CMK (cell line): Measurements from ENCODE around the gene DTX4.

Experiments
- DNase-seq: peaks from one replicate; pipeline ENCODE4 v3.0.0-alpha.2; 2010; ENCODE audit warnings: low read depth

Gene DTX4

DNA sequence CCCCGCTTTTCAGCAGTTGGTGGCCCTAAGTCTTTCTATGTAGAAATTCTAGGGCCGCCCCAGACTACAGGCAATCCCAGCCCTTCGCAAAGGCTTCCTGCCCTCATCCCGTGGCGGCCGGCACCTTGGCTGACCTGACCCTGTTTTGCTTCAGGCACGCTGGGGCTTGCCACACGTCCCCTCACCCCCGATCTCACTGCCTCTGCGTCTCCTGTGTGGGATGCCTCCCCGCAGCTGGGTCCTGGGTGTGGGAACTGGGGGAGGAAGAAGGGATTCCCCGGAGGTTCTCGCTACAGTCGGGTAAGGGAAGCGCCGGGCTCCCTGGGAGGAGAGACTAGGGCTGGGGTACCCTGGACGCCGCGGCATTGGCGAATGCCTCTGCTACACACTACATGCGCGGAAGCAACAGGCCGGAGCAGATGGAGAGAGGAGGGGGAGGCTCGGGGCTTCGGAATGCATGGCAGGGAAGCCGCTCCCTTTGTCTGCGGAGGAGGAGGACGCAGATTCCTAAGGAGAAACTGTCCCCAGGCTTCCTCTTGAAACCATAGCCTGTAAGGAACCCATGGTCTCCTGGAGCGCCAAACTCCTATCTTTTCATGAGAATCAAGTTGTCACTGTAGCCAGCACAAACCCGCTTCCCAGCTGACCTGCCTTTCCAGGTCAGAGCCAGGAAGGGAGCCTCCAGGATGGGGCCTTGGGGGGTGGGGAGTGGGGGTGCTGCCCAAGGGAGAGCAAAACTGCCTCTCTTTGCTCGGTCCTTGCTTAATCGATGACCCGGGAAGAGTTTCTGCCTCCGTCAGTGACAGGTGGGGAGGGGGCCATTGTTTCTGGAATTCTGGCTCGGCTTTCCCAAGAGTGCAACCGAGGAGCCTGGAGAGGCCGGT lies 1.4 kb downstream of the DTX4 start:
- no peak for DNase-seq

DNA sequence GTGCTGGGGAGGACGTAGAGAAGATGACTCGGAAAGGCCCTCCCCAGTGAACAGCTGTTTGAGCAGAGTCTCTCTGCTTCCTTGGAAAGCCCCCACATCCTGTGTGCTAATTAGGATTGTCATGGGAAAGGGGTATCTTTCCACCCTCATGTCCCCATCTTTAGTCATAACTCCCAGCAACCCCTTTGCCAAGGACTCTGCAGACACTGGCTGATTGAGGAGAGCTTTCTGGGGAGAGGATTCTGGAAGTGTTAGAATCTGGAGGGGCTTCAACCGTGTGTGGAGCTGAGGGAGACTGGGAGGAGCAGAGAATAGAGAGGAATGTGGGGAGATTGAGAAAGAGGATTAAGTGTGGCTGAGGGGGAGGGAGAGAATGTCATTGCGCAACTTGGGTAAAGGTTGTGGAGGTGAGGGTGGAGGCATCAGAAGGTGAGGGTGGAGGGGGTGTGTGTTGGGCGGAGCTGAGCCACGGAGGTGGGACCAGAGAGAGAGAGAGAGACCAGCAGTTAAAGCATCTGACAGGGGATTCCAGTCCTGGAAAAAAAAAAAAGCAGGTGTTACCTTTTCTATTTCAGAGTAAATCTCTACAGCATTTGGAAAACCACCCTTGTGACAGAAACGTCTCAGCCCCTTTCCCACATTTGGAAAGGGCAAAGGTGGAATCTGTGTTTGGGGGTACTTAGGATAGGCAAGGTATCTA lies 2.2 kb downstream of the DTX4 start:
- DNase-seq = no peak

DNA sequence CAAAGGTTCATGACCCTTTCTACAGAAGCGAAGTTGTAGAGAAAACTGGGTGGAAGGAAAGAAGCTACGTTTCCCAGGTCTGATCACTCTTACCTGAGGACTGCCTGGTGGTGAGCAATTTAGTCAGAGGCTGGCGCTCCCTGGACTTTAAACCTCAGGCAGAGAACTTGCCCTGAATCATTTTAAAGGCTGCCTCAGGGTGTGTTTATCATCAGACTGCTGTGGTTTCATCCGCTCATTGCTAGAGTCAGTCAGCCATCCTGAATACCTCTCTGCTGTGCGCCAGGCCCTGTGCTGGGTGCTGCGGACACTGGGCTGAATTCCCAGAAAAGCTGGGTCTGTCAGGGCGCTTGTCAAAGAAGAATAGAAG lies 2.7 kb downstream of the DTX4 start:
- DNase-seq = no peak

DNA sequence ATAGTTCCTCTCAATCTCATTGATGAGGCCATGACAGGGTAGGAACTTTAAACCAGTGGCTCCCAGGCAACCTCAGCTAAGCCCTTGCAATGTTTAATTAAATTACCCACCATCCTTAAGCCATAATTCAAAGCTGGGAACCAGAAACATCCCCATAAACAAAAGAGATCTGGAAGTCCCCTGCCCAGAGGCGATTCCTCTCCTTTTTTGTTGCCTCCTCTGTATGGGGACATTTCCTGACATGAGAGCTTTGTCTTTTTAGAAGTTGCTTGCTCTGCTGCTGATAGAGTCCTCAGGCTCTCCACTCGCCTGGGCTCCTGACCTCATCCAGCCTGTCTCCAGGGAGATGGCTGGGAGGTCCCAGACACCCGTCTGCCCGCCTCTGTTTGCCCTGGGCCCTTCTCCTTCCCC lies 3.2 kb downstream of the DTX4 start:
- DNase-seq = no peak

DNA sequence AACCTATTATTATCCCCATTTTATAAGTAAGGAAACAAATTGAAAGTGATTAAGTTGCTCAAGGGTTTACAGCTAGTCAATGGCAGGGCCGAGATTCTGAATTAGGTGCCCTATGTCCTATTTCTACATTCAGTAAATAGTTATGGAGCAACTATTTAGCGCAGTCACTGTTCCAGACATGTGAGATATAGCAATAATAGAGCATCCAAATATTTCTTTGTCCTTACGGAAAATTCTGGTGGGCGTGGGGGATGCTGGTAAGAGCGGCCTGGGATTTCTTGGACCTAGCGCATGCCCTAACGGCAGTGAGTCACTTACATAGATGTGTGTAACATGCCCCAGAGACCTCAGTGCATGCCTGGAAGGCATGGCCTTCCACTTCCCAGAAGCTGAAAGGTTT lies 4.4 kb downstream of the DTX4 start:
- no peak for DNase-seq

DNA sequence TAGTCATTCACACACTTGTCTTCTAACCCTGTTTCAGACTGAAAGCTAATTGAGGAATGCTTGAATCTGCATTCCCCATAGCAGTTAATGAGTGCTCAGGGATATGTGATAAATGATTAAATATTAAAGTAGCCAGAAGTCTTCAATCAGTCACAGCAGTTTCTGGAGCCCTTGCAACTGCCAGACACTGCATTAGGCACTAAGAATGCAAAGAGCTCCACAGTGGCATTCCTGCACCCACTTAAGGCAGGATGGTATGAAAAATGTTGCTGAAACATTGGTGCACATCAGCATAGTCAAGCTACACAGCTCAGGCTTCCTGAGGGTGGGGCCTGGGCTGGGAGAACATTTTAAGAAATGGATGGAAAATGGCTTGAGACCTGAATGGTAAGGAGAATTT lies 6.5 kb downstream of the DTX4 start:
- no peak for DNase-seq

DNA sequence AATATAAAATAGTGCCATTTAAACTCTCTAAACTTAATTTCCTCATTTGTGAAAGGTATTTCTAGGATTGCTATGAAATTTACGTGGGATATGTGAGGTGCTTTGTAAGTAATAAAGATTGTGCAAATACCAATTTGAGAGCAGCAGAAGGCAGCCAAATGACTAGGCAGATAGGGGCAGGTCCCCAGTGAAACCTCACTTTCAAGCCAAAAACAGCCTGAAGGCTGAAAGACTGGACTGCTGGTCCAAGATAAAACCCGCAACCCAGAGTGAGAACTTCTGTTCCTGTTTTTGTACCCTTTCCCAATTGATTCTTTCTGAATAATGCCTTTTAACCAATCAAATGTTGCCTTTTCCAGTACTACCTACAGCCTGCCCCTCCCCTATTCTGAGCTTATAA lies 7.2 kb downstream of the DTX4 start:
- DNase-seq = no peak

DNA sequence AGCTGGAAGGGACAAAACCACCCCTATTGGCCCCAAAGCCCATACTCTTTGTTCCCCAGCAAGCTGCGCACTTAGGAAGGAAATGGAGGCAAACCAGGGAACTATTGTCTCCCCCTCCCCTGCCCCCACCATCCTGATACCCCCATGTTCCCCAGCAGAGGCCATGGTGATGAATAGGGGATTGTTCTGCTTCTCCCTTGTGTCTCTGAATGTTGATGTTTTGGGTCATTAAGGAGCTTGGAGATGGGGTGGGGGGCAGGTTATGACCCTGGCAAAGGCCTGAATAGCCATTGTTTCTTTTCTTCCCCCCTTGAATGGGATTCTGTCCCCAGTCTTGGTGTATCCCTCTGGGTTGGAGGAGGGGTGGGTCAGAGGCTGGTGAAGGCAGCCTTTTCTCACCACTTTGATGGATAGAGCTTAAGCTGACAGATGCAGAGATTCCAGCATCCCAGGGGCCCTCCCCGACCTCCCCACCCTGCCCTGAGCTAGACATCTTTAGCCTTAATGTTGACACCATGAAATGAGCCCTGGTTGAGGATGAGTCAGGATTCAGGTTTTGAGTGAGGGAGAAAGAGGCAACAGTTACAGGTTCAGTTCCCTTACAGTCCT lies 8.3 kb downstream of the DTX4 start:
- no peak for DNase-seq

DNA sequence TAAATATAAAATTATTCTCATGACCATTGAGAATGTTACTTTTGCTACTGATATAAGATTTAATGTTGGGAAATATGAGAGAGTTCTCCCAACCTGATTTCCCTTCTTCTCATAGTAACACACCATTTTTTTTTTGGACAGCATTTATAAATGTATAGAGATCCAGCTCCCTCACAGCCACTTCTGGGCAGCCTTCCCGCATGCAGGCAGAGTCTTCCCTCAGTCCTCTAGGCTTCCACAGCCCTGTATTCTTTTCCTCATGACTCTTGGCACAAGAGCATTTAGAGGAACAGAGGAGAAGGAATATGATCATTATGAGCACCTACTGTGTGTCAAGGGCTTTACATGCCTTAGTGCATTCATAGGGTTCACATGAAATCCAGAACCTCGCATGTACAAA lies 9.0 kb downstream of the DTX4 start:
- DNase-seq = no peak

DNA sequence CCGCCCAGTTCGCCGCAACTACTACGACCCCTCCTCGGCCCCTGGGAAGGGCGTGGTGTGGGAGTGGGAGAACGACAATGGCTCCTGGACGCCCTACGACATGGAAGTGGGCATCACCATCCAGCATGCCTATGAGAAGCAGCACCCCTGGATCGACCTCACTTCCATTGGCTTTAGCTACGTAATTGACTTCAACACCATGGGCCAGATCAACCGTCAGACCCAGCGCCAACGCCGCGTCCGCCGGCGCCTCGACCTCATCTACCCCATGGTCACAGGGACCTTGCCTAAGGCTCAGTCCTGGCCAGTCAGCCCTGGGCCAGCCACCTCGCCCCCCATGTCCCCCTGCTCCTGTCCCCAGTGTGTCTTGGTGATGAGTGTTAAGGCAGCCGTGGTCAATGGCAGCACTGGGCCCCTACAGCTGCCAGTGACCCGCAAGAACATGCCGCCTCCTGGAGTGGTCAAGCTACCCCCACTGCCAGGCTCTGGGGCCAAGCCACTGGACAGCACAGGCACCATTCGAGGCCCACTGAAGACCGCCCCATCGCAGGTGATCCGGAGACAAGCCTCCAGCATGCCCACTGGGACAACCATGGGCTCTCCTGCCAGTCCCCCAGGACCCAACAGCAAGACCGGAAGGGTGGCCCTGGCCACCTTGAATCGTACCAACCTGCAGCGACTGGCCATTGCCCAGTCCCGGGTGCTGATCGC lies 10.0 kb downstream of the DTX4 start:
- no peak for DNase-seq

DNA sequence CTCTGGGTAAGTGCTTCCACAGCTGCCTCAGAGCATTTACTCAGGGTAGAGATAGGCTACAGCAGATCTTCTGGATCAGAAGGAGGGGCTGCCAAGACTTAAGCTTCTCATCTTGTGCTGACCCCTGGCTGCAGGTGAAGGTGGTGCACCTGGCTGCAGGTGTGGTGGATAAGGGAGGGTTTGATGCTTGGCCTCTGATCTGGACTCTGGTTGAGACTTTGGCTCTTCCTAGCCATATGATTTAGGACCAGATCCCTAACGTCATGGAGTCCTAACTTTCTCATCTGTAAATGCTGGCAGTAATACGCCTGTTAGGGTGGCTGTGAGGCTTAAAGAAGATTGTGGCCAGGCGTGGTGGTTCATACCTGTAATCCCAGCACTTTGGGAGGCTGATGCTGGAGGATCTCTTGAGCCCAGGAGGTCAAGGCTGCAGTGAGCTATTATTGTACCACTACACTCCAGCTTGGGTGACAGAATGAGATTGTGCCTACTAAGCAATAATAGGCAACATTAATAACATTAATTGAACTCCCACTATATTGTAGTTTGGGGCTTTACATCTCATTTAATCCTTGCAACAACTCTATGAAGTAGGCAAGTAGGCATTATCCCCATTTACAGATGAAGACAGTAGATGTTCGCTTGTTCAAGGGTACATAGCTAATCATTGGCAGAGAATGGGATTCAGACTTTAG lies 10.7 kb downstream of the DTX4 start:
- no peak for DNase-seq

DNA sequence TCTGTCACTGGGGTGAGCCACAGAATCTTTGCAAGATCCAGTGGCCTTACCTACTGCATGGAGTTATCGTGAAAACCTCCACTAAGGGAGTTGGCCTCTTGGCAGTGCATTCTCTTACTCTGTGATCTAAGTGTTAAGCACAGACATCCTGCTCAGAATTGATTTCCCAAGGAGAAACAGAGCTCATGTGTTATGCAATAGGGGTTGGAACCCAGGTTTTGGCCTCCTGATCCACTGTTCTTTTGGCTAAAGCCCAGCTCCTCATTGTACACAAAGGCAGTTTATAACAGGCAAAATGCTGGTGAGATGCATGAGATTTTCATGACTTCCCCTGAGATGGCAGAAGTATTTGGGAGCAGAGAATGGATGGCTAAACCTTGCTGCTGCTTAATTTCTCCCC lies 11.8 kb downstream of the DTX4 start:
- no peak for DNase-seq

DNA sequence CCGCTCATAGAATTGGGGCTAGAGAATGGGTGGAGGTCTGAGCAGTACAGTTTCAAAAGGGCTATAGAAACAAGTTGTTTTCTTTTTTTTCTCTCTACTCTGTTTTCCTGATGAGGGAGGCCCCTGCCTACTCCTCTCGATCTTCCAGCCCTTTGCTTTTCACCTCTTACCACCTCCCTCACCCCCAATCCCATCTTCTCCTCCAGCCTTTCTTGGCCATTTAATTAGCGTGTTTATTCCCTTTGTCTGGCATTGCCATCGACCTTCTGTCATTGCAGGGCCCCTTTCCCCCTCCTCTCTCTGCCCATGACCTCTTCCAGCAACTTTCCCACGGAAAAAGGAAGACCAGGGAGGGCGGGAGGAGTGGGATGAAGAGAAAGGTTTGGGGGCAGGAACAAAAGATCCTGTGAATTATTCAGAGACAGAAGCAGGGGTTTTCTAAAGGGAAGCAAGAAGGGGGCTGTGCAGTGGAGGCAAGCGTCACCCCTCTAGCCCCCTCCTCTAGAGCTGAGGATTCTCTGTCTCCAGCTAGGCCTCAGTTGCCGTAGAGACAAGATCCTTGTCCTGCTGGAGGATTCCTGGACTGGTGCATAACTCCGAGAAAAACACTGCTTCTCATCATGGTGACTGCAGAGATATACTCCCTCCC lies 12.9 kb downstream of the DTX4 start:
- no peak for DNase-seq

DNA sequence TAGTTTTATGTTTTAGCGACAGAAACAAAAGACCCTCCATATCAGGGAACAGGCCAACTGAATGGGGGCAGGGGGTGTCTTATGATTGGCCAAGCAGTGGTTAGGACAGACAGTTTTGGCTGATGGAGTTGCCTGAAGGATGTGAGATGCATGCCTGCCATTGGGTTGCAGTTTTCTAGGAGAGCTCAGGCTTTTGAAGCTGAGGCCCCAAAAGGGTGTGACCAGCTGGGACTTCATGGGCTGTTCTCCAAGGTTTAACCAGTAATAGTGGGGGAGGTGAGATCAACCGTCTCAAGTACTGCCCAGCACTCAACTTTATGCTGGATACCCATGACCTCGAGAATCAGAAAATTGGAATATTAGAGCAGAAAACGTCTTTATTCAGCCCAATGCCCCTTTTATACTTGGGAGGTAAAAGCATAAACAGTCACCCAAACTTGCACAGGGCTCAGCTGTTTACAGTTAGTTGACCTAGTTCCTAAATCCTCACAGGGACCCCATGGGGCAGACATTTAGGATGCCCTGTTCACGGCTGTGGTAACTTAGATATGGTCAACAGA lies 13.5 kb downstream of the DTX4 start:
- no peak for DNase-seq

DNA sequence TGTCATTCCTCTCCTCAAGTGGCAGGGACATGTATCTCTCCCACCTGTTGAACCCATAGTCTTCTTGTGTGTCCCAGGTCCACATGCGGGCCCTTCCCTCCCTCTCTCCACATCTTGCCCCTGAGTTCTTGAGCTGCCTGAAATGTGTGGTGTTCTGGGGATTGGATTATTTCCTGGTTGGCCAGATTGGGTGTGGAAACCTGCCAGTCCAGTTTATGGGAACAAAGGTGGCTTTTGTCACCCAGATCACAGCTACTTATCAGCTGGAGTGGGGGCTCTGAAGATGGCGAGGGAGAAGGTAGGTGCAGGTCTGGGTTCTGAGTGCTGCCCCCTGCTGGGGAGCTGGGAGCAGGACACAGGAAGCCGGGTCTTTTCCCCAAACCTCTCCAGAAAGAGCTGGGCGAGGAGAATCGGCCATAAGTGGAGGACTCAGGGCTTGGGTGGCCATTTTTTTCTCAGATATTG lies 14.2 kb downstream of the DTX4 start:
- DNase-seq = no peak

DNA sequence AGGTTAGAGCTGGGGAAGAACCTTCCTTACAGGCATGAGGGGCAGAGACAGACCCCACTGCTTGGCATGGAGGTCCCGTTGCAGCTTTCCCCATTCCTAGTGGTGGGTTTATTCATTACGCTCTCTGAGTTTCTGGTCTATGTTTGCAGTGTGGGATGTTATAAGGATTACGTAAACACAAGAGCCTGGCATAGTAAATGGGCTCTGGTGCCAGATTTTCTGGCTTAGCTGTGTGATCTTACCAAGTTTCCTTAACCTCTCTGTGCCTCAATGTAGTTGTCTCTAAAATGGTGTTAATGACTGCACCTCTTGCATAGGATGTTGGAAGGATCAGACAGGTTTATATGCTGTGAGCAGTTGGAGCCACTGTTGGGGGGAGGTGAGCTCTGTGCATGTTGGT lies 15.1 kb downstream of the DTX4 start:
- DNase-seq = no peak

DNA sequence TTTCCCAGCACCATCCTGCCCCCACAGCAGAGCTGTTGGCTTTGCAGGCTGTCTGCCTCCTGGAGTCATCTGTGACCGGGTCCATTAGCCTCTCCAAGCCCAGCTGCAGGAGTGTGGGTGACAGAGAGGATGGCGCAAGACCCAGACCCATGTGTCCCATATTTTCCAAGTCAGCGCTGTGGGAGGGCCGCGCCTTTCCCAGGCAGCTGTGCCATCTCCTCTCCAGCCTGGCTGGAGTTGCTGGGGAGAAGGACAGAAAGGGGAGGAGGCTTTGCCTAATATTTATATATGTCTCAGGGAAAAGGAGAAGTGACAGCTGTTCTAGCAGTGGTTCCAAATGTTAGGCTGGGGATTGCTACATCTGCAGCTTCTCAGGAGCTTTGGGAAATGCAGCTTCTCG lies 15.7 kb downstream of the DTX4 start:
- DNase-seq = no peak

DNA sequence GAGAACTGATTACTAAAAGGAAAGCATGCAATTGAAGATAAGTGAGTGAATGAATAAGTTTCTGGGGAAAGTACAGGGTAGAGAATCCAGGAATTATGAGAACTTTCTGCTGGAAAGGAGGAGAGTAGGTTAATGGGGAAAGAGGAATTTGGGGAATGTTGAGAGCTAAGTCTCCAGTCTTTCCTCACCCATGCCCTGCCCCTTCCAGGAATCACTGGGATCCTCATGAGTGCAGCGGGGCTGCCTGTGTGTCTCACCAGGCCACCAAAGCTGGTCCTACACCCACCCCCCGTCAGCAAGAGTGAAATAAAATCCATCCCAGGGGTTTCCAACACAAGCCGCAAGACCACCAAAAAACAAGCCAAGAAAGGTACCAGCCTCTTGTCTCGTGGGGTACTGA lies 17.0 kb downstream of the DTX4 start:
- no peak for DNase-seq

DNA sequence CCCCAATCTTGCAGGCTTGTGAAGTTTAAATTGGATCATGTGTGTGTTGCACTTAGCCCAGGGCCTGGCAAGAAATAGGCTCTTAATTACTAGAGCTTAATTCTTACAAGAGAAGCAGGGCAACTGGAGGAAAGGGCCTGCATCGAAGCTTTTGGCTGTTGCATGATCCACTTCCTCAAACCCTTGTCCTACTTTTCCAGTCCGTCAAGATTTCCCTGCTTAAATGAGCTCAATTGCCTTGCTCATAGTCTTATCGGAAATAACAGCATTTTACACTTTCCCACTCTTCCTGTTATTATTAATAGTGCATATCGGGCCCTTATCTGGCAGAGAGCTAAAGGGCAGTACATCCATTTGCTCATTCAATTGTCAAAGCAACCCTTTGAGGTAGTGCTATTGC lies 18.1 kb downstream of the DTX4 start:
- DNase-seq = no peak

DNA sequence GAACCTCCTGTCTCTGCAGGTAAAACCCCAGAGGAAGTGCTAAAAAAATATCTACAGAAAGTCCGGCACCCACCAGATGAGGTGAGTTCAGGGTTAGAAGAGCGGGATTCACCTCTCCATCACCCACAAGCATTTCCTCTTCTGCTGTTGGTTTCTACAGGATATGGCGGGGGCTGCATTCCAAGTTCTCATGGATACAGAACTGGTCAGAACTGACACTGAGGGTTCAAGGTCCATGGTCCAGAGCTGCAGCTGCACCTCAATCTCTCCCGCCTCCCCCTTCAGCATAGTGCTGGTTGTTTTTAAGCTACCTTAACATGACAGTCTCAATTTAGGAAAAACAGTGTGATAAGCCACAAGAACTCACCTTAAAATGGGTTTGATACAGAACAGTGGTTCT lies 19.2 kb downstream of the DTX4 start:
- DNase-seq = no peak

DNA sequence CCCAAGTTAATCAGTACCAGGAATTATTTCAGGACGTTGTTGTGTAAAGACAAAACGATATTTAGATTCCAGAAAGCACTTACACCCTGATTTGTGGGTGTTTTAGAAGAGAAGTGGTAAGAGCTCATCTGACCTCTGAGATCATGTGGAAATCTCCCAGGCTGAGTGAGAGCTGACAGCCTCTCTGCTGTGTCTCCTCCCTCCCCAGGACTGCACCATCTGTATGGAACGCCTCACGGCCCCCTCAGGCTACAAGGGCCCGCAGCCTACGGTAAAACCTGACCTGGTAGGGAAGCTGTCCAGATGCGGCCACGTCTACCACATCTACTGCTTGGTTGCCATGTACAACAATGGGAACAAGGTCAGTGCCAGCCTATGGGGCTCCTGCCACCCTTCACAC lies 20.0 kb downstream of the DTX4 start:
- no peak for DNase-seq
